ENCODE data around the gene CYB5A.

Gene CYB5A

GRCh38 chr18:74216661-74217110 is 75.1 kb downstream of the CYB5A start:
- no peaks in the 10 kb centered on the region for H3K36me3 ChIP-seq (replicated peaks)
- in situ Hi-C loops (cut with HindIII; ENCODE audit: low pct_ligation_motif_present, low sequenced_read_pairs) = no loop called here

GRCh38 chr18:74215863-74216262 is 75.9 kb downstream of the CYB5A start:
- no peaks in the 10 kb centered on the region for H3K36me3 ChIP-seq (replicated peaks)
- no peak overlapping the region for H3K4me3 ChIP-seq (ENCODE audit: low read depth, low read length)
- no peak for DNase-seq
- in situ Hi-C loops (cut with HindIII; ENCODE audit: low pct_ligation_motif_present, low sequenced_read_pairs) = no loop called here
- no peaks in the 10 kb centered on the region for H3K27me3 ChIP-seq (replicated peaks)
- H3K27ac ChIP-seq = no peak overlapping the region
- TF ChIP-seq CTCF (IDR thresholded peaks at IDR 0.05; ENCODE audit: low read depth, low read length, missing control alignments) = no peak

More at GRCh38 chr18:74216661-74217110, 75.1 kb downstream of the CYB5A start:
- H3K27ac ChIP-seq = no peak overlapping the region
- no peaks in the 10 kb centered on the region for H3K27me3 ChIP-seq (replicated peaks)
- no peak for TF ChIP-seq CTCF (IDR thresholded peaks at IDR 0.05; ENCODE audit: low read depth, low read length, missing control alignments)
- no peak overlapping the region for H3K4me3 ChIP-seq (ENCODE audit: low read depth, low read length)
- DNase-seq = no peak

- TF ChIP-seq CTCF (IDR thresholded peaks at IDR 0.05; ENCODE audit: low read depth, low read length, missing control alignments) = no peak
- DNase-seq = no peak
- in situ Hi-C loops (cut with HindIII; ENCODE audit: low pct_ligation_motif_present, low sequenced_read_pairs) = no loop called here
- Histone ChIP-seq H3K27me3 (replicated peaks) (no peaks in the 10 kb centered on the region), H3K36me3 (replicated peaks) (no peaks in the 10 kb centered on the region), H3K4me3 (ENCODE audit: low read depth, low read length) (no peak overlapping the region), H3K27ac (no peak overlapping the region)
Observed at GRCh38 chr18:74213429-74213828, 78.3 kb downstream of the CYB5A start.

GRCh38 chr18:74204526-74205152 is 87.1 kb downstream of the CYB5A start:
- H3K27me3 ChIP-seq (replicated peaks) = no peaks in the 10 kb centered on the region
- DNase-seq = no peak

GRCh38 chr18:74203811-74204210 is 88.0 kb downstream of the CYB5A start:
- in situ Hi-C loops (cut with HindIII; ENCODE audit: low pct_ligation_motif_present, low sequenced_read_pairs) = no loop called here
- DNase-seq = no peak
- Histone ChIP-seq H3K4me3 (ENCODE audit: low read depth, low read length) (no peak overlapping the region), H3K36me3 (replicated peaks) (no peaks in the 10 kb centered on the region), H3K27me3 (replicated peaks) (no peaks in the 10 kb centered on the region), H3K27ac (no peak overlapping the region)
- no peak for TF ChIP-seq CTCF (IDR thresholded peaks at IDR 0.05; ENCODE audit: low read depth, low read length, missing control alignments)

More at GRCh38 chr18:74204526-74205152, 87.1 kb downstream of the CYB5A start:
- TF ChIP-seq CTCF (IDR thresholded peaks at IDR 0.05; ENCODE audit: low read depth, low read length, missing control alignments) = no peak
- Histone ChIP-seq H3K27ac (no peak overlapping the region), H3K36me3 (replicated peaks) (no peaks in the 10 kb centered on the region), H3K4me3 (ENCODE audit: low read depth, low read length) (no peak overlapping the region)
- in situ Hi-C loops (cut with HindIII; ENCODE audit: low pct_ligation_motif_present, low sequenced_read_pairs) = no loop called here

Data from brain microvascular endothelial cell (primary cell).